ENCODE measurements around the gene TNS2. TPM values are rescaled to one million over a fixed set of nuclear protein-coding genes. Genes with fewer than 3 reads are reported as not detected.
"Not testable (repeated sequence)": the region's sequence is repeated elsewhere in the genome, so short reads cannot be mapped to it uniquely, and the experiment has no call there.

TNS2 gene
- polyA plus RNA-seq, 5 donors: 96.5 to 138 (median 126) TPM

DNA sequence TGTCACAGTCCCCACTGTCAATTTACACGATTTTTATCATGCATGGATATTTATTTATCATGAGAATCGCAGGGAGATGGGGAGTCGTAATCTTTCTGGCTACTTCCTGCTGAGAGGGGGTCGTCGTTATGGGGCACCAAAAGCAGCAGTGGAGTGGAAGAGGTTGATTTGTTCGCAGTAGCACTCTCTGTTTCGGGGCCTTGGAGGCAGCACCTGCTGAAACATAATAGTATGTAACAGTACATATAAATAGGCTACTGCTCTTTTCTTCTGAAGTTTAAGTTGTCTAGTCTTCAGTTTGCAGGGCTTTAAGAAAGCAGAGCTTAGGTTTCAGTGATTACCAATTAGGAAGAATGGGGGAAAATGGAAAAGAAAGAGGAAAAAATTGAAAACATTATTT is 57.3 kb downstream of the TNS2 start:
- DNase-seq: no peak

DNA sequence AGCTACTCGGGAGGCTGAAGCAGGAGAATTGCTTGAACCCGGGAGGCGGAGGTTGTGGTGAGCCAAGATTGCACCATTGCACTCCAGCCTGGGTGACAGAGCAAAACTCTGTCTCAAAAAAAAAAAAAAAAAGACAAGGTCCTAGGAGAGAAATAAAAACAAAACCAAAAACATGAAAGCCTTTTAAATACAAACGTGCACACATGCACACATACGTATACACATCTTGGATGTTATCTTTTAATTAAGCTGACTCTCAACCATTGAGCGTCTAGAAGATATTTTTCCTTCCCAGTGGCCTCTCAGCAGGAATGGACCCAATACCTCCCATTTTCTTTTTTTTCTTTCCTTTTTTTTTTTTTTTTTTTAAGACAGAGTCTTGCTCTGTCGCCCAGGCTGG is 62.6 kb downstream of the TNS2 start:
- DNase-seq: not testable (repeated sequence)

DNA sequence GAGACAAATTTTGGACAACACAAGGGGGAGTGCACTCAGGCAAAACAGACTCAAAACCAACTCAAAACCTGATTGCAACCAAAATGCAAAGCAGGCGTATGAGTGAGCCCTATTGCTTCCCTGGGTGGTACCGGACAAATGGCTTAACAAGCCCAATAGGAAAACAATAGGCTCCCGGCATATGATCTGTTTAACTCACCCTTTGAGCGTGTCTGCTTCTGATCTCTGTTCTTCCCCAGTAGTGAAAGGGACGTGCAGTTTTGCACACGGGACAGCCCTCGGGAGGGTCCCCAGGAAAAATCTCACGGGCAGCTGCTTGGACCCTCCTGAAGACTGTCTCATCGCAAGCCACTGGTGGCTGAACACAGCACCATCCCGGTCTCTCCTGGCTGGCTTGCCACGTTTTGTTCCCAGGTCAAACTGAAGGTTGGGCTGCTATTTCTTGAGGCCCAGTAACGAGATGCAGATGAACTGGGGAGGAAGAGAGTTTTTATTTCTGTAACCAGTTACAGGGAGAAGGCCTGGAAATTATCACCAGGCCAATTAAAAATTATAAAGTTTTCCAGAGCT is 63.4 kb downstream of the TNS2 start:
- no peak for DNase-seq

DNA sequence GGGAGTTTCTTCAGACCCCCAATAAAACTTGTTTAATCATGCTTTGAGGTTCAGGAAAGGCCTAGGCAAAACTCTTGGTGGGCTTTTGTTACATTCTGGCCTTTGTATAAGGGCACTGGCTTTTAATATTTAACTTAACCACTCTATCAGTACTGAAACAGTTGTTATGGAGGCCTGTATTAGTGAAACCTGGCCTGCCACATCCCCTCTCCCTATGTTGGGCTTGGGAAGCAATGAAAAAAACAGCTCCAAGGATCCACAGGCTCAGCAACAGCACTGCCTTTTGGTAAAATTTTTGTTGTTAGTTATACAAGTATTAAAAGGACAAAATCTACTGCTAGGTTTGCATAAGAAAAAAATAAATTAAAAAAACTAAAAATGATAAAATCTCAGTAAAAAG is 64.1 kb downstream of the TNS2 start:
- no peak for DNase-seq

Other genes starting within 250 kb of the TNS2 start
- gene KRT4, start 235.9 kb upstream of the TNS2 start, polyA plus RNA-seq (ENCODE audit: insufficient read depth in 1 of 5, insufficient read length in 5 of 5, low replicate concordance in 1 of 5): 1 to 10 TPM; 1.3 to 6.2 (median 2.8) TPM
- not detected for gene KRT79, start 215.8 kb upstream of the TNS2 start, polyA plus RNA-seq (ENCODE audit: insufficient read depth in 1 of 5, insufficient read length in 5 of 5, low replicate concordance in 1 of 5)
- gene KRT78, start 201.1 kb upstream of the TNS2 start, polyA plus RNA-seq (ENCODE audit: insufficient read depth in 1 of 5, insufficient read length in 5 of 5, low replicate concordance in 1 of 5): under 1 TPM in 1 of 5 donors, not detected in 4; 0.16 TPM
- 100 to 1,000 TPM; 166 to 247 (median 183) TPM for gene KRT8, start 145.0 kb upstream of the TNS2 start, polyA plus RNA-seq (ENCODE audit: insufficient read depth in 1 of 5, insufficient read length in 5 of 5, low replicate concordance in 1 of 5)
- gene KRT18, start 100.9 kb upstream of the TNS2 start, polyA plus RNA-seq (ENCODE audit: insufficient read depth in 1 of 5, insufficient read length in 5 of 5, low replicate concordance in 1 of 5): 100 to 1,000 TPM in 4 of 5 donors, 10 to 100 TPM in 1; 90.5 to 152 (median 114) TPM
- 100 to 1,000 TPM; 400 to 558 (median 539) TPM for gene EIF4B, start 43.6 kb upstream of the TNS2 start, polyA plus RNA-seq (ENCODE audit: insufficient read depth in 1 of 5, insufficient read length in 5 of 5, low replicate concordance in 1 of 5)
- 10 to 100 TPM; 13.9 to 22.0 (median 17.8) TPM for gene SPRYD3, start 29.3 kb downstream of the TNS2 start, polyA plus RNA-seq (ENCODE audit: insufficient read depth in 1 of 5, insufficient read length in 5 of 5, low replicate concordance in 1 of 5)
- gene IGFBP6, start 47.6 kb downstream of the TNS2 start, polyA plus RNA-seq (ENCODE audit: insufficient read depth in 1 of 5, insufficient read length in 5 of 5, low replicate concordance in 1 of 5): 10 to 100 TPM in 4 of 5 donors, 1 to 10 TPM in 1; 9.6 to 25.1 (median 19.0) TPM
- under 1 TPM; 0.19 to 0.37 (median 0.23) TPM for gene SOAT2, start 53.4 kb downstream of the TNS2 start, polyA plus RNA-seq (ENCODE audit: insufficient read depth in 1 of 5, insufficient read length in 5 of 5, low replicate concordance in 1 of 5)
- gene ZNF740, start 130.7 kb downstream of the TNS2 start, polyA plus RNA-seq (ENCODE audit: insufficient read depth in 1 of 5, insufficient read length in 5 of 5, low replicate concordance in 1 of 5): 10 to 100 TPM; 49.5 to 66.6 (median 63.9) TPM
- 100 to 1,000 TPM in 1 of 5 donors, 10 to 100 TPM in 4; 71.4 to 117 (median 80.3) TPM for gene CSAD, start 130.9 kb downstream of the TNS2 start, polyA plus RNA-seq (ENCODE audit: insufficient read depth in 1 of 5, insufficient read length in 5 of 5, low replicate concordance in 1 of 5)
- 1 to 10 TPM in 4 of 5 donors, under 1 TPM in 1; 0.90 to 2.1 (median 1.2) TPM for gene ITGB7, start 157.2 kb downstream of the TNS2 start, polyA plus RNA-seq (ENCODE audit: insufficient read depth in 1 of 5, insufficient read length in 5 of 5, low replicate concordance in 1 of 5)
- gene RARG, start 182.1 kb downstream of the TNS2 start, polyA plus RNA-seq (ENCODE audit: insufficient read depth in 1 of 5, insufficient read length in 5 of 5, low replicate concordance in 1 of 5): 10 to 100 TPM; 41.7 to 59.8 (median 49.2) TPM
- gene ESPL1, start 218.2 kb downstream of the TNS2 start, polyA plus RNA-seq (ENCODE audit: insufficient read depth in 1 of 5, insufficient read length in 5 of 5, low replicate concordance in 1 of 5): 10 to 100 TPM in 3 of 5 donors, 1 to 10 TPM in 2; 8.4 to 20.4 (median 13.0) TPM
- 100 to 1,000 TPM; 683 to 991 (median 734) TPM for gene PFDN5, start 245.5 kb downstream of the TNS2 start, polyA plus RNA-seq (ENCODE audit: insufficient read depth in 1 of 5, insufficient read length in 5 of 5, low replicate concordance in 1 of 5)
- 10 to 100 TPM; 39.1 to 56.6 (median 42.6) TPM for gene MYG1, start 249.6 kb downstream of the TNS2 start, polyA plus RNA-seq (ENCODE audit: insufficient read depth in 1 of 5, insufficient read length in 5 of 5, low replicate concordance in 1 of 5)